OCI-LY7 (cell line): ENCODE data around the gene INHBE. TPM values are rescaled to one million over a fixed set of nuclear protein-coding genes. Genes with fewer than 3 reads are reported as not detected.
A peak's percentile ranks its signal among the peaks of the same experiment; 100 is the strongest.
"Not testable (repeated sequence)": the region's sequence is repeated elsewhere in the genome, so short reads cannot be mapped to it uniquely, and the experiment has no call there.

ENCODE experiments used
- BruUV-seq: library from RNA; stranded (reverse); fragments of 400-500 nt; replicated peaks from 2 replicates; lab custom pipeline; 2021; lab: Mats Ljungman, UMichigan
- CTCF ChIA-PET: fragments of 300-600 bp; sonication (Branson Sonifier 250); formaldehyde crosslinking; loops from one replicate; lab custom pipeline; 2022; ENCODE audit warnings: antibody characterized with exemption; ENCODE audit not compliant: unreplicated experiment; lab: Charles Lee
- POLR2A ChIA-PET: fragments of 300-600 bp; sonication (Branson Sonifier 250); formaldehyde crosslinking; loops from one replicate; lab custom pipeline; 2022; ENCODE audit warnings: antibody characterized with exemption; lab: Charles Lee
- DNase-seq: peaks from one replicate; pipeline ENCODE4 v3.0.0-alpha.2; 2015; ENCODE audit warnings: low spot score
- H2AFZ ChIP-seq: fragments of 200-600 bp; sonication (generic), shearing (Covaris generic); 2 replicates; pipeline ENCODE4 v1.6.1; 2014; ENCODE audit warnings: mild to moderate bottlenecking, antibody characterized with exemption, low read length, moderate library complexity
- H3K27ac ChIP-seq: fragments of 200-600 bp; sonication (generic); 2 replicates; pipeline ENCODE4 v1.5.1; 2014; ENCODE audit warnings: mixed run types, low read depth, mild to moderate bottlenecking, moderate library complexity, low read length, inconsistent platforms; ENCODE audit not compliant: poor library complexity, severe bottlenecking
- H3K36me3 ChIP-seq: fragments of 200-600 bp; sonication (generic); 2 replicates; pipeline ENCODE4 v1.6.1; 2014; ENCODE audit warnings: mild to moderate bottlenecking, antibody characterized with exemption, low read length, moderate library complexity, mixed read lengths; ENCODE audit not compliant: insufficient read depth
- H3K4me1 ChIP-seq: fragments of 200-600 bp; sonication (generic); 2 replicates; pipeline ENCODE4 v1.5.1; 2014; ENCODE audit warnings: mild to moderate bottlenecking, low read length; ENCODE audit not compliant: insufficient read depth, poor library complexity, severe bottlenecking
- H3K4me2 ChIP-seq: fragments of 200-600 bp; sonication (generic); 2 replicates; pipeline ENCODE4 v1.6.1; 2014; ENCODE audit warnings: mild to moderate bottlenecking, low read length
- H3K4me3 ChIP-seq: fragments of 200-600 bp; sonication (generic); 2 replicates; pipeline ENCODE4 v1.5.1; 2014; ENCODE audit warnings: mild to moderate bottlenecking, low read depth, low read length; ENCODE audit not compliant: poor library complexity, severe bottlenecking
- H3K79me2 ChIP-seq: fragments of 200-600 bp; sonication (generic); 2 replicates; pipeline ENCODE4 v1.6.1; 2016; ENCODE audit warnings: low read depth, mild to moderate bottlenecking, low read length, moderate library complexity, mixed read lengths; ENCODE audit not compliant: insufficient read depth
- H3K9me2 ChIP-seq: fragments of 200-600 bp; sonication (generic); 2 replicates; pipeline ENCODE4 v1.6.1; 2016; ENCODE audit warnings: mild to moderate bottlenecking, low read length, mixed read lengths; ENCODE audit not compliant: insufficient read depth
- H3K9me3 ChIP-seq: fragments of 200-600 bp; sonication (generic); 2 replicates; pipeline ENCODE4 v1.6.1; 2014; ENCODE audit warnings: mild to moderate bottlenecking, mixed run types, low read length, mixed read lengths
- H4K20me1 ChIP-seq: fragments of 200-600 bp; sonication (generic); 2 replicates; pipeline ENCODE4 v1.6.1; 2014; ENCODE audit warnings: mild to moderate bottlenecking, antibody characterized with exemption, low read length, moderate library complexity, mixed read lengths; ENCODE audit not compliant: insufficient read depth
- CTCF ChIP-seq: fragments of 200-600 bp; sonication (generic); conservative IDR thresholded peaks from 2 replicates; pipeline ENCODE4 v1.5.1; 2014; ENCODE audit warnings: mild to moderate bottlenecking, antibody characterized with exemption, low read length, moderate library complexity, mixed read lengths
- EZH2phosphoT487 ChIP-seq: fragments of 200-600 bp; sonication (generic); IDR thresholded peaks from 2 replicates; pipeline ENCODE4 v1.6.1; 2018; ENCODE audit warnings: low read depth, borderline replicate concordance, mild to moderate bottlenecking, mixed run types, antibody characterized with exemption, low read length, moderate library complexity, mixed read lengths
- intact Hi-C: fragments of 100-400 bp; cut with micrococcal nuclease; formaldehyde crosslinking; loops from one replicate; pipeline ENCODE4 v1.10.0; 2022; ENCODE audit not compliant: unreplicated experiment
- total RNA-seq, 2 experiments: library from RNA; depleted of rRNA in 1 of 2; stranded (reverse); fragments of >200 nt in 1 of 2; shearing (Covaris generic) in 1 of 2; gene quantifications; 2 replicates each; pipeline ENCODE4 v1.2.3, GENCODE V29; 2014 to 2022

Gene INHBE
- total RNA-seq, 2 experiments from 2014 or later: 3.2 to 4.0 TPM

DNA sequence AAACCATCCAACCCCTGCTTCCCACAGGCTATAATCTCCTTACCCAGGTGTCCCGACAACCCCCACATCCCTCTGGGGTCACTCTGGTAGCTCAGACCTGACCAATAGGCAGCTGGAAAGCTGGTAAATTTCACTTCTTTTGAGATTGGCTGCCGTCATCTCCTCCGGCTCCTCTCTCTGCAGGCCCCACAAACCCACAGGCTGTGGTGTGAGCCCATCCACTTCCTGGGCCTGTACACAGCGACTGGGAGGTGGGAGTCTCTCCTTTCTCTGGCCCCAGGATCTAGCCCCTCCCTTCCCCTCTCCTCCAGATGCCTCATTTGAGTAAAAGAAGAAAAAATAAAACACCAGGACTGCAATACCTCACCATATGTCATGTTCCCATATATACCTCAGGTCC lies 19.8 kb upstream of the INHBE start:
- no peaks in the 10 kb centered on the region for H3K36me3 ChIP-seq
- peak overlapping the region; percentile 62; the same call in 1 of the 2 replicates for H2AFZ ChIP-seq
- intact Hi-C loops: no loop called here
- no TSS peak for BruUV-seq
- H3K4me2 ChIP-seq: no peak overlapping the region
- CTCF ChIA-PET: no interaction called here
- peaks cover under 1% of the 10 kb centered on the region; the same call in 1 of the 2 replicates for H3K79me2 ChIP-seq
- H3K9me3 ChIP-seq: no peaks in the 10 kb centered on the region
- no peak for TF ChIP-seq CTCF
- TF ChIP-seq EZH2phosphoT487: no peak
- POLR2A ChIA-PET: no interaction called here
- no peak overlapping the region for H3K4me3 ChIP-seq
- H3K9me2 ChIP-seq: no peaks in the 10 kb centered on the region
- H3K4me1 ChIP-seq: peaks cover 14% of the 10 kb centered on the region
- no peak overlapping the region for H3K27ac ChIP-seq
- H4K20me1 ChIP-seq: no peaks in the 10 kb centered on the region
- DNase-seq: no peak

GRCh38 chr12:57438400-57438799 lies 16.7 kb upstream of the INHBE start:
- Histone ChIP-seq H3K9me2 (no peaks in the 10 kb centered on the region), H3K27ac (no peak overlapping the region), H3K4me2 (no peak overlapping the region), H3K36me3 (no peaks in the 10 kb centered on the region), H3K4me3 (no peak overlapping the region), H4K20me1 (no peaks in the 10 kb centered on the region), H3K4me1 (peaks cover 6% of the 10 kb centered on the region), H3K9me3 (no peaks in the 10 kb centered on the region), H3K79me2 (no peaks in the 10 kb centered on the region), H2AFZ (no peak overlapping the region)
- no TSS peak for BruUV-seq
- TF ChIP-seq CTCF (no peak), EZH2phosphoT487 (no peak)
- ChIA-PET CTCF (no interaction called here), POLR2A (no interaction called here)
- no peak for DNase-seq
- intact Hi-C loops: no loop called here

DNA sequence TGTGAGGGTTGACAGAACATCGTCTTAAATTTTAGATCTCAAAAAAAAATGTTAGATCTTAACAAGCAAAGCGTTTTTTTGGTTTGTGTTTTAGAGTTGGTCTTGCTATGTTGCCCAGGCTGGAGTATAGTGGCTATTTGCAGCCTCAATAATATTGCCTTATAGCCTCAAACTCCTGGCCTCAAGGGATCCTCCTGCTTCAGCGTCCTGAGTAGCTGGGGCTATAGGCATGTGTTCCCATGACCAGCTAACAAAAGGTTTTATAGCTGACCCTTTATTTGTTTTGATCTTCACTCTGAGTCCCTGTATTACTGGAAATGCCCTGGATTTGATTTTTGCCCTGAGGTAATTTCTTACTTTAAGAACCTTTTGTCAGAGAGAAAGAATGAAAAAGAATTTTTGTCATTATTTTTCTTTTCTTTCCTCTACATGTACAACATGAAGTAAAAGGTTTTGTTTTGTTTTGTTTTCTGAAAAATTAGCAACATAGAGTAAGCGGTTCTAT lies 15.3 kb upstream of the INHBE start:
- no peak for DNase-seq
- Histone ChIP-seq H3K9me2 (no peaks in the 10 kb centered on the region), H3K36me3 (no peaks in the 10 kb centered on the region), H4K20me1 (no peaks in the 10 kb centered on the region), H3K4me2 (no peak overlapping the region), H3K4me3 (no peak overlapping the region), H3K9me3 (no peaks in the 10 kb centered on the region), H3K79me2 (no peaks in the 10 kb centered on the region), H3K4me1 (peaks cover 6% of the 10 kb centered on the region), H3K27ac (no peak overlapping the region), H2AFZ (no peak overlapping the region)
- ChIA-PET CTCF (no interaction called here), POLR2A (interaction anchor here (0.6 to 1.1 kb wide), 2 partner anchors 13 to 30 kb away, joined by 3 read pairs; no protein-coding TSS in a partner anchor)
- BruUV-seq: no TSS peak
- intact Hi-C loops: no loop called here
- TF ChIP-seq EZH2phosphoT487 (no peak), CTCF (no peak)

DNA sequence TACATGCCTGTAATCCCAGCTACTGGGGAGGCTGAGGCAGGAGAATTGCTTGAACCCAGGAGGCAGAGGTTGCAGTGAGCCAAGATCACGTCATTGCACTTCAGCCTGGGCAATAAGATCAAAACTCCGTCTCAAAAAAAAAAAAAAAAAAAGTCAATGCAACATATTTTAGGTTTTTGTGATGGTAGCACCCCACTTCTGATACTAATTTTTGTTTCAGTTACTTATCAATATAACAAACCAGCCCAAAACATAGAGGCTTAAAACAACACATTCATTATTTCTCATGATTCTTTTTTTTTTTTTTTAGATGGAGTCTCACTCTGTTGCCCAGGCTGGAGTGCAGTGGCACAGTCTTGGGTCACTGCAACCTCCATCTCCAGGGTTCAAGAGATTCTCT lies 13.7 kb upstream of the INHBE start:
- H3K27ac ChIP-seq, BruUV-seq, intact Hi-C loops, DNase-seq, H2AFZ ChIP-seq, H3K4me1 ChIP-seq, H3K9me2 ChIP-seq, H3K79me2 ChIP-seq, H3K9me3 ChIP-seq, H3K36me3 ChIP-seq, H3K4me2 ChIP-seq, H4K20me1 ChIP-seq, H3K4me3 ChIP-seq: not testable (repeated sequence)
- CTCF ChIA-PET: interaction anchor here (0.9 kb wide), 1 partner anchor 17 kb away, joined by 3 read pairs; no protein-coding TSS in a partner anchor
- POLR2A ChIA-PET: interaction anchor here (0.7 kb wide), 1 partner anchor 25 kb away, joined by 7 read pairs; no protein-coding TSS in a partner anchor
